HG02943 (cell line): ENCODE measurements around the gene TMEM151B.
A peak's percentile ranks its signal among the peaks of the same experiment; 100 is the strongest.
"Not testable (repeated sequence)": the region's sequence is repeated elsewhere in the genome, so short reads cannot be mapped to it uniquely, and the experiment has no call there.

Experiments used
- ATAC-seq: cut with Tn5 transposase; IDR thresholded peaks from one replicate; pipeline ENCODE4 v1.9.1; 2021; ENCODE audit warnings: mild to moderate bottlenecking, low read depth, moderate library complexity; ENCODE audit not compliant: unreplicated experiment

The TMEM151B gene

GRCh38 chr6:44269921-44270525, at the start of gene TMEM151B:
TMEM151B (plus strand) TSS chr6:44270450; CDS start chr6:44270743, 293 bp downstream.
- no peak for ATAC-seq

GRCh38 chr6:44220913-44221290, 49.3 kb upstream of the TMEM151B start:
- ATAC-seq: no peak

- no peak for ATAC-seq
Observed at GRCh38 chr6:44221291-44221960, 48.8 kb upstream of the TMEM151B start.

GRCh38 chr6:44221961-44222335, 48.3 kb upstream of the TMEM151B start:
- ATAC-seq: no peak

- ATAC-seq: peak; percentile 2
Observed at GRCh38 chr6:44222486-44223318, 47.5 kb upstream of the TMEM151B start.

GRCh38 chr6:44223319-44224028, 46.8 kb upstream of the TMEM151B start, which contains the start of gene SLC29A1:
SLC29A1 (plus strand) TSS chr6:44223595; CDS start chr6:44227314, 3,719 bp downstream.
- ATAC-seq: peak; percentile 42

- ATAC-seq: peak; percentile 12
Observed at GRCh38 chr6:44224029-44224964, 46.0 kb upstream of the TMEM151B start.

GRCh38 chr6:44224965-44225305, 45.3 kb upstream of the TMEM151B start:
- ATAC-seq: no peak

- ATAC-seq: no peak
Observed at GRCh38 chr6:44225579-44226325, 44.5 kb upstream of the TMEM151B start.

GRCh38 chr6:44226368-44227147, 43.7 kb upstream of the TMEM151B start:
- ATAC-seq: no peak

GRCh38 chr6:44227148-44227793, 43.0 kb upstream of the TMEM151B start:
- ATAC-seq: no peak

GRCh38 chr6:44228031-44228430, 42.2 kb upstream of the TMEM151B start:
- no peak for ATAC-seq

- ATAC-seq: no peak
Observed at GRCh38 chr6:44228433-44228832, 41.8 kb upstream of the TMEM151B start.

- ATAC-seq: no peak
Observed at GRCh38 chr6:44228836-44229235, 41.4 kb upstream of the TMEM151B start.

- no peak for ATAC-seq
Observed at GRCh38 chr6:44229376-44230033, 40.7 kb upstream of the TMEM151B start.

GRCh38 chr6:44230034-44230675, 40.1 kb upstream of the TMEM151B start:
- no peak for ATAC-seq

GRCh38 chr6:44231426-44231825, 38.8 kb upstream of the TMEM151B start:
- ATAC-seq: not testable (repeated sequence)
